H1 (cell line): ENCODE measurements around the gene ZNRF3. TPM values are rescaled to one million over a fixed set of nuclear protein-coding genes. Genes with fewer than 3 reads are reported as not detected.

Experiments used
- CTCF ChIA-PET: fragments of 300-600 bp; sonication (Branson Sonifier 250); formaldehyde crosslinking; loops from one replicate; lab custom pipeline; 2021; ENCODE audit not compliant: partially characterized antibody; lab: Charles Lee
- POLR2A ChIA-PET: fragments of 300-600 bp; sonication (Branson Sonifier 250); formaldehyde crosslinking; loops from one replicate; lab custom pipeline; 2021; ENCODE audit warnings: inconsistent platforms; ENCODE audit not compliant: partially characterized antibody; lab: Charles Lee
- DNase-seq, 2 experiments: peaks; one replicate each; pipeline versions ENCODE4 v3.0.0 to v3.0.0-alpha.2; 2010 to 2022; ENCODE audit warnings: low spot score in 2 of 2, low read depth in 1 of 2, mixed read lengths in 1 of 2
- FAIRE-seq: peaks from 2 replicates; lab custom pipeline; 2011; peaks lifted over from hg19 to GRCh38; lab: Jason Lieb, UNC
- H2AFZ ChIP-seq: 2 replicates; pipeline ENCODE4 v1.8.1; 2012; ENCODE audit warnings: low read length, inconsistent platforms
- H2AK5ac ChIP-seq: 2 replicates; pipeline ENCODE4 v1.6.1; 2013; ENCODE audit warnings: low read depth, low read length
- H2BK120ac ChIP-seq: replicated peaks from 2 replicates; pipeline ENCODE3; 2013; ENCODE audit warnings: low read depth, low read length, inconsistent platforms
- H2BK12ac ChIP-seq: 2 replicates; pipeline ENCODE4 v1.6.1; 2013; ENCODE audit warnings: low read depth, low read length
- H2BK15ac ChIP-seq: 2 replicates; pipeline ENCODE4 v1.6.1; 2013; ENCODE audit warnings: low read length
- H2BK20ac ChIP-seq: 2 replicates; pipeline ENCODE4 v1.6.1; 2013; ENCODE audit warnings: low read length
- H2BK5ac ChIP-seq: 2 replicates; pipeline ENCODE4 v1.6.1; 2013; ENCODE audit warnings: low read depth, low read length
- H3K14ac ChIP-seq: 2 replicates; pipeline ENCODE4 v1.6.1; 2013; ENCODE audit warnings: inconsistent platforms; ENCODE audit not compliant: insufficient read length
- H3K18ac ChIP-seq: 2 replicates; pipeline ENCODE4 v1.6.1; 2013; ENCODE audit warnings: low read length; ENCODE audit errors: extremely low read depth
- H3K23ac ChIP-seq: 2 replicates; pipeline ENCODE4 v1.6.1; 2013; ENCODE audit warnings: inconsistent platforms; ENCODE audit not compliant: insufficient read length
- H3K23me2 ChIP-seq: 2 replicates; pipeline ENCODE4 v1.6.1; 2013; ENCODE audit warnings: low read depth, low read length
- H3K27ac ChIP-seq: 2 replicates; pipeline ENCODE4 v1.6.1; 2011; ENCODE audit warnings: low read depth, low read length, inconsistent platforms
- H3K27me3 ChIP-seq, 4 experiments: replicated peaks in 1 of 4; 1 replicate in 1 of 4; 2 replicates in 3 of 4; pipeline versions ENCODE4 v1.6.1 to v1.8.1; 2011 to 2013; ENCODE audit warnings: low read length in 3 of 4, mild to moderate bottlenecking in 3 of 4, inconsistent platforms in 2 of 4, mixed read lengths in 2 of 4, moderate library complexity in 1 of 4; ENCODE audit not compliant: control insufficient read depth in 3 of 4, insufficient read depth in 3 of 4; ENCODE audit errors: extremely low read depth in 1 of 4
- H3K36me3 ChIP-seq, 4 experiments: 2 replicates each; pipeline versions ENCODE4 v1.6.1 to v1.8.1; 2011 to 2013; ENCODE audit warnings: mild to moderate bottlenecking in 4 of 4, low read length in 3 of 4, moderate library complexity in 2 of 4, control low read depth in 1 of 4, inconsistent platforms in 1 of 4; ENCODE audit not compliant: insufficient read depth in 4 of 4, control insufficient read depth in 2 of 4
- H3K4ac ChIP-seq: replicated peaks from 2 replicates; pipeline ENCODE3; 2013; ENCODE audit warnings: low read length, low read depth, mixed read lengths, inconsistent platforms; ENCODE audit not compliant: insufficient read length
- H3K4me1 ChIP-seq, 4 experiments: replicated peaks in 1 of 4; 1 replicate in 1 of 4; 2 replicates in 3 of 4; pipeline versions ENCODE4 v1.6.1 to v1.8.1; 2011 to 2013; ENCODE audit warnings: low read length in 3 of 4, inconsistent platforms in 2 of 4, mixed read lengths in 1 of 4; ENCODE audit not compliant: insufficient read depth in 4 of 4, control insufficient read depth in 3 of 4
- H3K4me2 ChIP-seq, 2 experiments: 2 replicates each; pipeline versions ENCODE4 v1.6.1 to v1.8.1; 2011 to 2013; ENCODE audit warnings: low read depth in 2 of 2, low read length in 2 of 2, control low read depth in 1 of 2, inconsistent platforms in 1 of 2, mild to moderate bottlenecking in 1 of 2; ENCODE audit not compliant: insufficient read depth in 1 of 2
- H3K4me3 ChIP-seq, 4 experiments: fragments of 200-600, 300-600 bp in 1 of 4; sonication (generic), shearing (Covaris generic), sonication (Bioruptor Twin) in 1 of 4; 2 replicates each; pipeline versions ENCODE4 v1.5.1 to v1.8.1; 2011 to 2016; ENCODE audit warnings: low read length in 4 of 4, low read depth in 3 of 4, control low read depth in 2 of 4, inconsistent platforms in 2 of 4, mild to moderate bottlenecking in 2 of 4, mixed read lengths in 1 of 4, moderate library complexity in 1 of 4; ENCODE audit not compliant: insufficient read depth in 2 of 4; ENCODE audit errors: extremely low read depth in 1 of 4
- H3K56ac ChIP-seq: replicated peaks from 2 replicates; pipeline ENCODE3; 2013; ENCODE audit warnings: low read depth, mild to moderate bottlenecking, mixed read lengths, low read length, inconsistent platforms; ENCODE audit not compliant: insufficient read length
- H3K79me1 ChIP-seq: 2 replicates; pipeline ENCODE4 v1.6.1; 2013; ENCODE audit warnings: low read depth, low read length, control low read depth
- H3K79me2 ChIP-seq, 2 experiments: 2 replicates each; pipeline versions ENCODE4 v1.6.1 to v1.8.1; 2012 to 2013; ENCODE audit warnings: low read length in 2 of 2, mild to moderate bottlenecking in 2 of 2, inconsistent platforms in 1 of 2; ENCODE audit not compliant: insufficient read depth in 2 of 2, control insufficient read depth in 1 of 2
- H3K9ac ChIP-seq, 4 experiments: replicated peaks in 1 of 4; 1 replicate in 1 of 4; 2 replicates in 3 of 4; pipeline versions ENCODE4 v1.6.1 to v1.8.1; 2011 to 2013; ENCODE audit warnings: low read depth in 3 of 4, low read length in 3 of 4, control low read depth in 2 of 4, mild to moderate bottlenecking in 2 of 4, moderate library complexity in 2 of 4, inconsistent platforms in 1 of 4; ENCODE audit errors: extremely low read depth in 1 of 4
- H3K9me3 ChIP-seq, 2 experiments: 2 replicates each; pipeline versions ENCODE4 v1.6.1 to v1.8.1; 2012 to 2013; ENCODE audit warnings: mild to moderate bottlenecking in 2 of 2, moderate library complexity in 2 of 2, control low read depth in 1 of 2, inconsistent platforms in 1 of 2, low read depth in 1 of 2, low read length in 1 of 2, mixed read lengths in 1 of 2; ENCODE audit not compliant: insufficient read depth in 2 of 2
- H4K20me1 ChIP-seq, 2 experiments: replicated peaks in 1 of 2; 2 replicates each; pipeline versions ENCODE3 to v1.8.1; 2011 to 2013; ENCODE audit warnings: inconsistent platforms in 2 of 2, low read length in 2 of 2, mild to moderate bottlenecking in 1 of 2; ENCODE audit not compliant: insufficient read depth in 2 of 2, control insufficient read depth in 1 of 2
- H4K5ac ChIP-seq: 2 replicates; pipeline ENCODE4 v1.6.1; 2013; ENCODE audit warnings: low read length, low read depth, mixed read lengths, inconsistent platforms; ENCODE audit not compliant: insufficient read length
- H4K8ac ChIP-seq: 2 replicates; pipeline ENCODE4 v1.8.0; 2013; ENCODE audit warnings: mild to moderate bottlenecking, moderate library complexity, low read length, inconsistent platforms; ENCODE audit not compliant: insufficient read depth; ENCODE audit errors: extremely low read depth
- H4K91ac ChIP-seq: replicated peaks from 2 replicates; pipeline ENCODE3; 2013; ENCODE audit warnings: low read length, mixed read lengths, inconsistent platforms; ENCODE audit not compliant: insufficient read length
- CBX8 ChIP-seq: fragments of 300-800, 300-1000 bp; sonication (generic); IDR thresholded peaks from 2 replicates; pipeline ENCODE4 v1.7.1; 2016; ENCODE audit warnings: low read depth, low read length, borderline replicate concordance
- TEAD4 ChIP-seq: IDR thresholded peaks from 2 replicates; pipeline ENCODE4 v1.6.1; 2012; ENCODE audit warnings: low read depth, low read length, inconsistent platforms, mixed read lengths
- WGBS, 2 experiments: shearing (Covaris generic) in 1 of 2; methylation state at CpG; one replicate each; pipeline versions ENCODE4 v1.1.6 to v1.1.7; 2013 to 2015; ENCODE audit warnings: low lambda C conversion rate in 2 of 2, mixed read lengths in 2 of 2, inconsistent platforms in 1 of 2, low coverage in 1 of 2, missing lambda C conversion rate in 1 of 2; ENCODE audit not compliant: insufficient replicate concordance in 2 of 2, insufficient coverage in 1 of 2, insufficient read length in 1 of 2; ENCODE audit errors: extremely low coverage in 1 of 2, missing lambda C conversion rate in 1 of 2; 5-methylcytosine and 5-hydroxymethylcytosine counted together
- polyA plus RNA-seq, 7 experiments: library from polyadenylated mRNA; depleted of rRNA in 3 of 7; stranded (reverse) in 5 of 7; unstranded in 2 of 7; fragments of >200 nt in 5 of 7; fragments of 200-250 nt in 2 of 7; gene quantifications; 1 replicate in 5 of 7; 2 replicates in 1 of 7; 4 replicates in 1 of 7; pipeline versions ENCODE4 v1.2.1 to v1.2.3, GENCODE V29; 2011 to 2013; ENCODE audit warnings: missing spikeins in 2 of 7, mixed read lengths in 2 of 7
- total RNA-seq: library from RNA; stranded (reverse); fragmentation: NEBNext Ultra II Directional; extraction: Animal tissue kit (Norgen Biotek cat#: 25700); gene quantifications from 2 replicates; pipeline ENCODE4 v1.2.1, GENCODE V29; 2021

ZNRF3 gene
- total and polyA plus RNA-seq, 2 of the 8 experiments (the other 6 are each of a cell fraction or from before 2014, with no cell fraction given) = 14.1 to 21.7 TPM

DNA sequence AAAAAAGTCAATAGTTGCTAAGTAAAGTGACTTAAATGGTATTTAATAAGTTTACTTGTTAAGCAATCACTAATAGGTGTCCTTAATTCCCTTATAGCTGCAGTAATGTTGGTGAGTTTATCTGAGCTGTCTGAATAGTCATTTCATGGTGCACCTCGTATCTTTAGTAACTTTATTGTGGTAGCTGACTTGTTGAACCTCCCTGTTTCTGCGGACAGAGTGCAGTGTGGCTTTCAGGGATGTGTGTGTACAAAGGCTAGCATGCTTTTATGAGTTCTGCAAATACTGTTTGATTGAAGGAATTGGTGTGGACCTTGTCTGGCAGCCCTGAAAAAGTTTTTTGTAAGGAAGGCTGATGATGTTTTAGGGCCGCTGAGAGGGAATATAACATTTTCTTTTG is 2.6 kb downstream of the ZNRF3 start:
- no peak for TF ChIP-seq TEAD4
- no peak for TF ChIP-seq CBX8
- TF ChIP-seq, all 59 proteins: peak for 0
- Histone ChIP-seq H3K36me3 (no peaks in the 10 kb centered on the region), H2AFZ (no peak overlapping the region), H3K79me1 (peaks cover 4% of the 10 kb centered on the region), H2BK20ac (no peak overlapping the region), H2BK5ac (no peak overlapping the region), H3K27ac (no peak overlapping the region), H2BK15ac (no peak overlapping the region), H3K23me2 (peaks cover 12% of the 10 kb centered on the region), H3K9me3 (no peaks in the 10 kb centered on the region), H3K4ac (no peak overlapping the region), H3K9ac (no peak overlapping the region), H3K27me3 (peaks cover 0 to 3% (median 0%) of the 10 kb centered on the region in 4 experiments; a peak in 1 of 7 replicates), H3K4me3 (peak overlapping the region in 1 of 4 experiments; percentile 68; a peak in 1 of 8 replicates), H3K18ac (no peak overlapping the region), H3K79me2 (peaks cover 18 to 64% of the 10 kb centered on the region in 2 experiments), H4K8ac (no peak overlapping the region), H3K23ac (no peak overlapping the region), H3K14ac (no peak overlapping the region), H3K4me1 (peaks cover 3 to 14% (median 12%) of the 10 kb centered on the region in 4 experiments), H2AK5ac (no peak overlapping the region), H4K5ac (no peak overlapping the region), H3K4me2 (peak overlapping the region; percentile 3 to 83; a peak in 2 of 4 replicates), H2BK120ac (no peak overlapping the region), H4K20me1 (peaks cover 27 to 28% of the 10 kb centered on the region in 2 experiments), H3K56ac (no peak overlapping the region), H2BK12ac (no peak overlapping the region), H4K91ac (no peak overlapping the region)
- 86% methylated on average over 3 of the region's 3 CpGs; no CpG with 5 or more reads in 1 of the 2 experiments for WGBS, 2 experiments
- no peak for DNase-seq
- no peak for FAIRE-seq
- CTCF ChIA-PET = interaction anchor here (0.6 to 3.8 kb wide), 9 partner anchors 9 to 155 kb away, joined by 3 to 26 read pairs (median 4); no protein-coding TSS in a partner anchor
- POLR2A ChIA-PET = interaction anchor here (0.6 to 1.4 kb wide), 4 partner anchors 10 to 123 kb away, joined by 3 to 6 read pairs (median 4); no protein-coding TSS in a partner anchor
